WTC11 (cell line): ENCODE data around the gene PIF1.

Source experiments
- ATF6 ChIP-seq: sonication (generic); formaldehyde crosslinking; IDR thresholded peaks from 2 replicates; pipeline ENCODE4 v1.8.1; 2023; ENCODE audit warnings: mild to moderate bottlenecking, missing genetic modification reagents
- CTCF ChIP-seq: fragments of 200-600 bp; IDR thresholded peaks from 2 replicates; pipeline ENCODE4 v1.8.0; 2022; ENCODE audit warnings: antibody characterized with exemption
- ELF4 ChIP-seq: sonication (generic); formaldehyde crosslinking; IDR thresholded peaks from 2 replicates; pipeline ENCODE4 v1.8.1; 2022; ENCODE audit warnings: low read depth, mild to moderate bottlenecking, moderate library complexity, missing genetic modification reagents
- MYBL2 ChIP-seq: sonication (generic); formaldehyde crosslinking; IDR thresholded peaks from 2 replicates; pipeline ENCODE4 v1.8.1; 2023; ENCODE audit warnings: mild to moderate bottlenecking, moderate library complexity, missing genetic modification reagents
- TCF7 ChIP-seq: sonication (generic); formaldehyde crosslinking; IDR thresholded peaks from 2 replicates; pipeline ENCODE4 v1.8.0; 2022; ENCODE audit warnings: mild to moderate bottlenecking, low read depth, missing genetic modification reagents, moderate library complexity
- ZNF121 ChIP-seq: sonication (generic); formaldehyde crosslinking; IDR thresholded peaks from 2 replicates; pipeline ENCODE4 v1.8.0; 2023; ENCODE audit warnings: missing genetic modification reagents
- ZNF138 ChIP-seq: sonication (generic); formaldehyde crosslinking; conservative IDR thresholded peaks from 2 replicates; pipeline ENCODE4 v1.8.1; 2022; ENCODE audit warnings: mild to moderate bottlenecking, moderate library complexity, missing genetic modification reagents
- ZNF423 ChIP-seq: fragments of 250-450 bp; sonication (Bioruptor Pico); IDR thresholded peaks from 2 replicates; pipeline ENCODE4 v2.1.2; 2022; ENCODE audit warnings: mild to moderate bottlenecking, moderate library complexity

- TF ChIP-seq CTCF, result no peak
- TF ChIP-seq TCF7, result no peak
- TF ChIP-seq ELF4, result no peak
- TF ChIP-seq ZNF121 (CRISPR knock-in tag), result no peak
- TF ChIP-seq ZNF138 (CRISPR knock-in tag), result 0 out of 2 replicates have a peak, but pooled peaks have one; percentile 65
- no peak for TF ChIP-seq ATF6 (CRISPR knock-in tag)
- no peak for TF ChIP-seq MYBL2 (CRISPR knock-in tag)
- no peak for TF ChIP-seq ZNF423 (CRISPR knock-in tag)
Observed at GRCh38 chr15:64773606-64774005, 51.8 kb downstream of the PIF1 start.
